Activated CD8-positive, alpha-beta memory T cell treated with anti-CD3 and anti-CD28 coated beads for 36 hours (primary cell): ENCODE data around the gene DPP3. TPM values are rescaled to one million over a fixed set of nuclear protein-coding genes. Genes with fewer than 3 reads are reported as not detected.
"Not testable (repeated sequence)": the region's sequence is repeated elsewhere in the genome, so short reads cannot be mapped to it uniquely, and the experiment has no call there.

Experiments
- CTCF ChIA-PET: fragments of 350-600 bp; sonication (Branson Sonifier 250); formaldehyde crosslinking; loops from one replicate; lab custom pipeline; 2021; ENCODE audit warnings: antibody characterized with exemption; lab: Charles Lee
- POLR2A ChIA-PET: fragments of 350-600 bp; sonication (Branson Sonifier 250); formaldehyde crosslinking; loops from one replicate; lab custom pipeline; 2021; ENCODE audit warnings: antibody characterized with exemption; lab: Charles Lee
- total RNA-seq, 2 experiments: library from RNA; stranded (reverse); gene quantifications; one replicate each; pipeline ENCODE4 v1.2.3, GENCODE V29; 2021

The DPP3 gene
- total RNA-seq, 2 experiments from 2014 or later = 68.6 to 72.3 TPM

- CTCF ChIA-PET = no interaction called here
- POLR2A ChIA-PET = no interaction called here
Observed at GRCh38 chr11:66495401-66495854, 15.2 kb downstream of the DPP3 start.

GRCh38 chr11:66497206-66497605 lies 17.0 kb downstream of the DPP3 start:
- CTCF ChIA-PET = no interaction called here

GRCh38 chr11:66498506-66498905 lies 18.3 kb downstream of the DPP3 start:
- CTCF ChIA-PET = no interaction called here
- POLR2A ChIA-PET = no interaction called here

More at GRCh38 chr11:66497206-66497605, 17.0 kb downstream of the DPP3 start:
- POLR2A ChIA-PET = interaction anchor here (0.7 kb wide), 1 partner anchor 418 kb away, joined by 6 read pairs; no protein-coding TSS in a partner anchor

GRCh38 chr11:66505276-66505816 lies 25.1 kb downstream of the DPP3 start:
- CTCF ChIA-PET = no interaction called here
- POLR2A ChIA-PET = no interaction called here

GRCh38 chr11:66509131-66509561 lies 28.9 kb downstream of the DPP3 start:
- POLR2A ChIA-PET = no interaction called here
- CTCF ChIA-PET = interaction anchor here (0.7 to 2.1 kb wide), 4 partner anchors 24 to 188 kb away, joined by 3 to 7 read pairs (median 6); partner anchors contain the start of gene RBM4B

- ChIA-PET CTCF (interaction anchor here (0.7 to 2.1 kb wide), 4 partner anchors 32 to 324 kb away, joined by 3 to 7 read pairs (median 5); partner anchors contain the start of gene RBM4B), POLR2A (interaction anchor here (1.2 kb wide), 1 partner anchor 36 kb away, joined by 3 read pairs; the partner anchor contains the start of genes ACTN3 and ZDHHC24)
Observed at GRCh38 chr11:66510271-66510989, 30.2 kb downstream of the DPP3 start, which contains the start of gene BBS1. Gene BBS1 (plus strand): TSS chr11:66510635. CDS start chr11:66510660, 25 bp downstream.

GRCh38 chr11:66510990-66511339 lies 30.7 kb downstream of the DPP3 start:
- CTCF ChIA-PET = interaction anchor here (1.0 to 1.7 kb wide), 3 partner anchors 36 to 291 kb away, joined by 3 to 7 read pairs (median 3); partner anchors contain the start of genes ACTN3 and RBM4B
- POLR2A ChIA-PET = interaction anchor here (1.2 kb wide), 1 partner anchor 35 kb away, joined by 3 read pairs; the partner anchor contains the start of genes ACTN3 and ZDHHC24

GRCh38 chr11:66523611-66524010 lies 43.4 kb downstream of the DPP3 start:
- ChIA-PET CTCF (no interaction called here), POLR2A (no interaction called here)

- CTCF ChIA-PET = no interaction called here
- POLR2A ChIA-PET = no interaction called here
Observed at GRCh38 chr11:66524304-66525040, 44.2 kb downstream of the DPP3 start.

- CTCF ChIA-PET = no interaction called here
- POLR2A ChIA-PET = no interaction called here
Observed at GRCh38 chr11:66529069-66529468, 48.8 kb downstream of the DPP3 start.

- ChIA-PET CTCF (no interaction called here), POLR2A (no interaction called here)
Observed at GRCh38 chr11:66529655-66530054, 49.4 kb downstream of the DPP3 start.

- CTCF ChIA-PET = interaction anchor here (0.9 kb wide), 1 partner anchor 15 kb away, joined by 4 read pairs; no protein-coding TSS in a partner anchor
- POLR2A ChIA-PET = no interaction called here
Observed at GRCh38 chr11:66530927-66531709, 50.9 kb downstream of the DPP3 start.

- POLR2A ChIA-PET = no interaction called here
Observed at GRCh38 chr11:66531841-66532240, 51.6 kb downstream of the DPP3 start.

GRCh38 chr11:66532784-66533183 lies 52.5 kb downstream of the DPP3 start:
- CTCF ChIA-PET = interaction anchor here (0.5 to 1.1 kb wide), 3 partner anchors 12 to 102 kb away, joined by 3 to 5 read pairs (median 3); no protein-coding TSS in a partner anchor

More at GRCh38 chr11:66531841-66532240, 51.6 kb downstream of the DPP3 start:
- CTCF ChIA-PET = interaction anchor here (0.9 kb wide), 1 partner anchor 15 kb away, joined by 4 read pairs; no protein-coding TSS in a partner anchor

GRCh38 chr11:66539170-66539869 lies 59.1 kb downstream of the DPP3 start:
- POLR2A ChIA-PET = no interaction called here
- CTCF ChIA-PET = interaction anchor here (0.7 kb wide), 1 partner anchor 211 kb away, joined by 3 read pairs; no protein-coding TSS in a partner anchor

More at GRCh38 chr11:66532784-66533183, 52.5 kb downstream of the DPP3 start:
- POLR2A ChIA-PET = interaction anchor here (0.6 kb wide), 1 partner anchor 692 kb away, joined by 3 read pairs; no protein-coding TSS in a partner anchor

- ChIA-PET CTCF (interaction anchor here (0.7 to 0.8 kb wide), 2 partner anchors 78 to 211 kb away, joined by 3 read pairs; no protein-coding TSS in a partner anchor), POLR2A (no interaction called here)
Observed at GRCh38 chr11:66539870-66540213, 59.6 kb downstream of the DPP3 start.

- POLR2A ChIA-PET = not testable (repeated sequence)
- CTCF ChIA-PET = interaction anchor here (0.8 kb wide), 1 partner anchor 77 kb away, joined by 3 read pairs; no protein-coding TSS in a partner anchor
Observed at GRCh38 chr11:66540598-66540997, 60.4 kb downstream of the DPP3 start.

GRCh38 chr11:66541892-66542291 lies 61.7 kb downstream of the DPP3 start:
- POLR2A ChIA-PET = no interaction called here
- CTCF ChIA-PET = interaction anchor here (0.9 to 1.2 kb wide), 2 partner anchors 22 to 159 kb away, joined by 3 read pairs; no protein-coding TSS in a partner anchor
